T-cell (primary cell): ENCODE measurements around the gene JSRP1. TPM values are rescaled to one million over a fixed set of nuclear protein-coding genes. Genes with fewer than 3 reads are reported as not detected.

Experiments
- ATAC-seq, 4 experiments: fragments of 200-7000 bp in 3 of 4; fragments of 150-1000 bp in 1 of 4; cut with Tn5 transposase; replicated peaks in 1 of 4; 1 replicate in 3 of 4; 2 replicates in 1 of 4; pipeline ENCODE4 v1.10.0; 2021; ENCODE audit warnings: moderate library complexity in 3 of 4, mild to moderate bottlenecking in 2 of 4, moderate number of reproducible peaks in 1 of 4
- CTCF ChIA-PET, 2 donors: fragments of 300-600 bp; sonication (Branson Sonifier 250); formaldehyde crosslinking; loops; one replicate each; lab custom pipeline; 2022; ENCODE audit warnings: antibody characterized with exemption in 2 of 2; lab: Charles Lee
- POLR2A ChIA-PET, 2 donors: fragments of 300-600 bp; sonication (Branson Sonifier 250); formaldehyde crosslinking; loops; one replicate each; lab custom pipeline; 2022; ENCODE audit warnings: antibody characterized with exemption in 2 of 2; lab: Charles Lee
- DNase-seq, 35 experiments: peaks; one replicate each; pipeline versions ENCODE4 v3.0.0 to v3.0.0-alpha.2; 2013 to 2023
- H3K27ac ChIP-seq: one replicate; pipeline ENCODE4 v1.5.1; 2013; ENCODE audit warnings: low read length
- H3K27me3 ChIP-seq, 2 experiments: replicated peaks in 1 of 2; 1 replicate in 1 of 2; 2 replicates in 1 of 2; pipeline versions ENCODE4 v1.6.1 to v1.7.0; 2013; ENCODE audit warnings: low read length in 1 of 2, mixed read lengths in 1 of 2; ENCODE audit not compliant: control insufficient read depth in 2 of 2, insufficient read depth in 2 of 2; ENCODE audit errors: extremely low read depth in 1 of 2
- H3K36me3 ChIP-seq, 2 donors: 1 replicate in 1 of 2; 2 replicates in 1 of 2; pipeline versions ENCODE4 v1.6.1 to v1.7.0; 2013; ENCODE audit warnings: low read length in 1 of 2; ENCODE audit not compliant: control insufficient read depth in 2 of 2, insufficient read depth in 1 of 2; ENCODE audit errors: extremely low read depth in 1 of 2
- H3K4me1 ChIP-seq, 2 experiments: 1 replicate in 1 of 2; 2 replicates in 1 of 2; pipeline versions ENCODE4 v1.6.1 to v1.7.0; 2013; ENCODE audit warnings: low read length in 2 of 2, mixed read lengths in 1 of 2; ENCODE audit not compliant: insufficient read depth in 2 of 2, control insufficient read depth in 1 of 2; ENCODE audit errors: extremely low read depth in 1 of 2
- H3K4me3 ChIP-seq, 2 donors: 1 replicate in 1 of 2; 2 replicates in 1 of 2; pipeline versions ENCODE4 v1.5.1 to v1.7.0; 2013; ENCODE audit warnings: mild to moderate bottlenecking in 2 of 2, low read length in 1 of 2, moderate library complexity in 1 of 2; ENCODE audit not compliant: control insufficient read depth in 1 of 2; ENCODE audit errors: extremely low read depth in 1 of 2
- H3K9me3 ChIP-seq: 2 replicates; pipeline ENCODE4 v1.7.0; 2013
- H3K27ac Mint-ChIP-seq, 2 donors: one replicate each; pipeline ENCODE4 v1.8.0; 2020 to 2021; ENCODE audit warnings: mild to moderate bottlenecking in 2 of 2, mixed read lengths in 2 of 2
- H3K27me3 Mint-ChIP-seq, 2 donors: one replicate each; pipeline ENCODE4 v1.8.0; 2021 to 2022; ENCODE audit warnings: mixed read lengths in 2 of 2
- H3K36me3 Mint-ChIP-seq: one replicate; pipeline ENCODE4 v1.8.0; 2021; ENCODE audit warnings: mixed read lengths
- H3K4me1 Mint-ChIP-seq, 3 donors: one replicate each; pipeline ENCODE4 v1.8.0; 2020 to 2022; ENCODE audit warnings: mixed read lengths in 3 of 3, mild to moderate bottlenecking in 1 of 3
- H3K4me3 Mint-ChIP-seq, 3 donors: one replicate each; pipeline ENCODE4 v1.8.0; 2020 to 2022; ENCODE audit warnings: mild to moderate bottlenecking in 3 of 3, mixed read lengths in 3 of 3, moderate library complexity in 3 of 3
- H3K9me3 Mint-ChIP-seq, 3 donors: one replicate each; pipeline ENCODE4 v1.8.0; 2020 to 2022; ENCODE audit warnings: mixed read lengths in 3 of 3
- WGBS: methylation state at CpG from one replicate; pipeline ENCODE4 v1.1.5; 2013; ENCODE audit warnings: missing lambda C conversion rate; ENCODE audit not compliant: insufficient coverage; 5-methylcytosine and 5-hydroxymethylcytosine counted together
- total RNA-seq, 35 experiments: library from RNA in 6 of 35; stranded (reverse) in 6 of 35; fragments of 120-200 nt in 1 of 35; gene quantifications; one replicate each; pipeline versions ENCODE4 v1.2.1 to v1.2.4 and lab custom pipeline; 2013 to 2026

Gene JSRP1
- total RNA-seq, 5 donors from 2014 or later (not counting 1 experiment from before 2014, with no cell fraction given), result 0.42 to 1.5 (median 1.0) TPM; not detected in 1

- Histone ChIP-seq H3K27ac (no peak overlapping the region), H3K9me3 (no peaks in the 10 kb centered on the region), H3K4me3 (no peak overlapping the region), H3K4me1 (peaks cover 1 to 15% of the 10 kb centered on the region in 2 experiments), H3K27me3 (peaks cover 0 to 7% of the 10 kb centered on the region in 2 experiments), H3K36me3 (no peaks in the 10 kb centered on the region)
- H3K27me3 Mint-ChIP-seq, result no peaks in the 10 kb centered on the region
- ATAC-seq (no peak), DNase-seq (no peak)
- WGBS, result 81% methylated on average over 13 of the region's 16 CpGs
- H3K4me1 Mint-ChIP-seq, result peaks cover 12 to 16% (median 13%) of the 10 kb centered on the region in 3 donors
- no peak overlapping the region for H3K27ac Mint-ChIP-seq
- ChIA-PET POLR2A (interaction anchor here in 1 of 2 donors (0.6 to 0.7 kb wide), 2 partner anchors 11 to 38 kb away, joined by 3 to 4 read pairs; no protein-coding TSS in a partner anchor), CTCF (no interaction called here)
- no peaks in the 10 kb centered on the region for H3K9me3 Mint-ChIP-seq
- peaks cover 8% of the 10 kb centered on the region for H3K36me3 Mint-ChIP-seq
- no peak overlapping the region for H3K4me3 Mint-ChIP-seq
These were observed 39.9 kb upstream of the JSRP1 start for GRCh38 chr19:2296141-2296540.

- no peak for DNase-seq
- ChIA-PET CTCF (no interaction called here), POLR2A (no interaction called here)
- H3K4me3 ChIP-seq, result no peak overlapping the region
- H3K27ac Mint-ChIP-seq, result peak overlapping the region in 1 of 2 donors; percentile 72
- H3K4me3 Mint-ChIP-seq, result no peak overlapping the region
- H3K9me3 Mint-ChIP-seq, result no peaks in the 10 kb centered on the region
- H3K4me1 ChIP-seq, result peaks cover 3 to 24% of the 10 kb centered on the region in 2 experiments
- peaks cover 0 to 3% of the 10 kb centered on the region in 2 experiments for H3K27me3 ChIP-seq
- no peaks in the 10 kb centered on the region for H3K36me3 ChIP-seq
- ATAC-seq, result no peak
- H3K27me3 Mint-ChIP-seq, result no peaks in the 10 kb centered on the region
- H3K4me1 Mint-ChIP-seq, result peaks cover 12 to 21% (median 13%) of the 10 kb centered on the region in 3 donors
- no peaks in the 10 kb centered on the region for H3K9me3 ChIP-seq
- WGBS, result 85% methylated on average over 18 of the region's 26 CpGs
- H3K36me3 Mint-ChIP-seq, result peaks cover 8% of the 10 kb centered on the region
- H3K27ac ChIP-seq, result no peak overlapping the region
These were observed 38.6 kb upstream of the JSRP1 start for GRCh38 chr19:2294687-2295335.

GRCh38 chr19:2291185-2291751, 35.1 kb upstream of the JSRP1 start:
- CTCF ChIA-PET, result no interaction called here
- Histone ChIP-seq H3K27me3 (peaks cover 0 to 6% of the 10 kb centered on the region in 2 experiments), H3K27ac (no peak overlapping the region), H3K9me3 (no peaks in the 10 kb centered on the region), H3K4me3 (peak overlapping the region; percentile 71 to 77), H3K36me3 (no peaks in the 10 kb centered on the region), H3K4me1 (peaks cover 7 to 42% of the 10 kb centered on the region in 2 experiments)
- POLR2A ChIA-PET, result no interaction called here
- no peak overlapping the region for H3K27ac Mint-ChIP-seq
- no peaks in the 10 kb centered on the region for H3K27me3 Mint-ChIP-seq
- 69% methylated on average over 67 of the region's 67 CpGs for WGBS
- DNase-seq, result no peak
- peaks cover 29 to 39% (median 30%) of the 10 kb centered on the region in 3 donors for H3K4me1 Mint-ChIP-seq
- no peaks in the 10 kb centered on the region for H3K9me3 Mint-ChIP-seq
- peak overlapping the region; percentile 80 to 87 (median 85) for H3K4me3 Mint-ChIP-seq
- H3K36me3 Mint-ChIP-seq, result peaks cover 8% of the 10 kb centered on the region
- no peak for ATAC-seq

- H3K27ac Mint-ChIP-seq, result peak overlapping the region; percentile 55 to 81
- H3K36me3 Mint-ChIP-seq, result peaks cover 8% of the 10 kb centered on the region
- peaks cover 29 to 39% (median 30%) of the 10 kb centered on the region in 3 donors for H3K4me1 Mint-ChIP-seq
- H3K27me3 ChIP-seq, result peaks cover 0 to 6% of the 10 kb centered on the region in 2 experiments
- H3K9me3 Mint-ChIP-seq, result no peaks in the 10 kb centered on the region
- no peak overlapping the region for H3K27ac ChIP-seq
- H3K27me3 Mint-ChIP-seq, result no peaks in the 10 kb centered on the region
- DNase-seq (peak in 6 of 35 experiments; percentile 22 to 51 (median 41)), ATAC-seq (peak; percentile 19 to 47 (median 33))
- H3K36me3 ChIP-seq, result no peaks in the 10 kb centered on the region
- peak overlapping the region; percentile 80 to 87 (median 85) for H3K4me3 Mint-ChIP-seq
- ChIA-PET CTCF (no interaction called here), POLR2A (no interaction called here)
- H3K4me3 ChIP-seq, result peak overlapping the region; percentile 71 to 77
- WGBS, result 5% methylated on average over 81 of the region's 82 CpGs
- peaks cover 7 to 42% of the 10 kb centered on the region in 2 experiments for H3K4me1 ChIP-seq
- no peaks in the 10 kb centered on the region for H3K9me3 ChIP-seq
These were observed 34.4 kb upstream of the JSRP1 start for GRCh38 chr19:2290441-2291184.

- CTCF ChIA-PET, result no interaction called here
These were observed 33.7 kb upstream of the JSRP1 start for GRCh38 chr19:2289714-2290435.

More at GRCh38 chr19:2289714-2290435, 33.7 kb upstream of the JSRP1 start:
- ATAC-seq, result peak; percentile 60 to 87 (median 84)
- peak overlapping the region; percentile 45 for H3K27ac ChIP-seq
- peak overlapping the region; percentile 87 to 93 (median 87) for H3K4me3 Mint-ChIP-seq
- under 1% methylated on average over 69 of the region's 74 CpGs for WGBS
- H3K4me3 ChIP-seq, result peak overlapping the region; percentile 71 to 77
- H3K4me1 ChIP-seq, result peaks cover 7 to 42% of the 10 kb centered on the region in 2 experiments
- H3K36me3 ChIP-seq, result no peaks in the 10 kb centered on the region
- H3K36me3 Mint-ChIP-seq, result peaks cover 8% of the 10 kb centered on the region
- peaks cover 26 to 37% (median 30%) of the 10 kb centered on the region in 3 donors for H3K4me1 Mint-ChIP-seq
- H3K27me3 ChIP-seq, result peaks cover 0 to 6% of the 10 kb centered on the region in 2 experiments
- no peaks in the 10 kb centered on the region for H3K9me3 Mint-ChIP-seq
- peak; percentile 34 to 78 (median 58) for DNase-seq
- POLR2A ChIA-PET, result no interaction called here
- no peaks in the 10 kb centered on the region for H3K27me3 Mint-ChIP-seq
- H3K27ac Mint-ChIP-seq, result peak overlapping the region; percentile 91 to 95
- H3K9me3 ChIP-seq, result no peaks in the 10 kb centered on the region
